Measurements from ENCODE around the gene EP400. TPM values are rescaled to one million over a fixed set of nuclear protein-coding genes. Genes with fewer than 3 reads are reported as not detected.
"Not testable (repeated sequence)": the region's sequence is repeated elsewhere in the genome, so short reads cannot be mapped to it uniquely, and the experiment has no call there.

Gene EP400
- total RNA-seq, 1 donor from 2014 or later, result 10.2 TPM

GRCh38 chr12:132036063-132036683 is 86.4 kb downstream of the EP400 start:
- DNase-seq (ENCODE audit: low spot score in 2 of 2) (no peak), FAIRE-seq (no peak)

GRCh38 chr12:132040906-132041606 is 91.3 kb downstream of the EP400 start:
- FAIRE-seq (no peak), DNase-seq (ENCODE audit: low spot score in 2 of 2) (no peak)

- FAIRE-seq, result no peak
- no peak for DNase-seq (ENCODE audit: low spot score in 2 of 2)
Measured at GRCh38 chr12:132043216-132043615, 93.5 kb downstream of the EP400 start.

- DNase-seq (ENCODE audit: low spot score in 2 of 2), result no peak
- FAIRE-seq, result no peak
Measured at GRCh38 chr12:132043770-132044467, 94.2 kb downstream of the EP400 start.

GRCh38 chr12:132044661-132045412 is 95.1 kb downstream of the EP400 start:
- FAIRE-seq (no peak), DNase-seq (ENCODE audit: low spot score in 2 of 2) (no peak)

- DNase-seq (ENCODE audit: low spot score in 2 of 2), result no peak
- FAIRE-seq, result no peak
Measured at GRCh38 chr12:132045751-132046150, 96.0 kb downstream of the EP400 start.

- no peak for FAIRE-seq
Measured at GRCh38 chr12:132046561-132046960, 96.8 kb downstream of the EP400 start.

GRCh38 chr12:132047630-132048029 is 97.9 kb downstream of the EP400 start:
- not testable (repeated sequence) for DNase-seq (ENCODE audit: low spot score in 2 of 2)

More at GRCh38 chr12:132046561-132046960, 96.8 kb downstream of the EP400 start:
- DNase-seq (ENCODE audit: low spot score in 2 of 2), result no peak

GRCh38 chr12:132049442-132049841 is 99.7 kb downstream of the EP400 start:
- DNase-seq (ENCODE audit: low spot score in 2 of 2) (no peak), FAIRE-seq (no peak)

More at GRCh38 chr12:132047630-132048029, 97.9 kb downstream of the EP400 start:
- not testable (repeated sequence) for FAIRE-seq

GRCh38 chr12:132049876-132050275 is 100.1 kb downstream of the EP400 start:
- DNase-seq (ENCODE audit: low spot score in 2 of 2) (no peak), FAIRE-seq (no peak)

- not testable (repeated sequence) for FAIRE-seq; DNase-seq (ENCODE audit: low spot score in 2 of 2)
Measured at GRCh38 chr12:132051718-132052117, 102.0 kb downstream of the EP400 start.

- no peak for DNase-seq (ENCODE audit: low spot score in 2 of 2)
- no peak for FAIRE-seq
Measured at GRCh38 chr12:132052196-132052932, 102.6 kb downstream of the EP400 start.

- FAIRE-seq, result no peak
Measured at GRCh38 chr12:132053338-132054330, 103.9 kb downstream of the EP400 start.

GRCh38 chr12:132054983-132055382 is 105.2 kb downstream of the EP400 start:
- no peak for FAIRE-seq
- no peak for DNase-seq (ENCODE audit: low spot score in 2 of 2)

More at GRCh38 chr12:132053338-132054330, 103.9 kb downstream of the EP400 start:
- DNase-seq (ENCODE audit: low spot score in 2 of 2), result no peak

- no peak for FAIRE-seq
- no peak for DNase-seq (ENCODE audit: low spot score in 2 of 2)
Measured at GRCh38 chr12:132055535-132056096, 105.9 kb downstream of the EP400 start.

GRCh38 chr12:132056320-132056719 is 106.6 kb downstream of the EP400 start:
- no peak for DNase-seq (ENCODE audit: low spot score in 2 of 2)

GRCh38 chr12:132056951-132057350 is 107.2 kb downstream of the EP400 start:
- FAIRE-seq, result no peak
- no peak for DNase-seq (ENCODE audit: low spot score in 2 of 2)

More at GRCh38 chr12:132056320-132056719, 106.6 kb downstream of the EP400 start:
- no peak for FAIRE-seq

- no peak for FAIRE-seq
- no peak for DNase-seq (ENCODE audit: low spot score in 2 of 2)
Measured at GRCh38 chr12:132057691-132058090, 107.9 kb downstream of the EP400 start.

All from frontal cortex (tissue), 4 donors.